Activated T-cell treated with anti-CD3 and anti-CD28 coated beads, Interleukin-2, amount 50 U/mL, for 4 hours (primary cell): ENCODE measurements around the gene TMEM63A. TPM values are rescaled to one million over a fixed set of nuclear protein-coding genes. Genes with fewer than 3 reads are reported as not detected.
"Not testable (repeated sequence)": the region's sequence is repeated elsewhere in the genome, so short reads cannot be mapped to it uniquely, and the experiment has no call there.

Source experiments
- ATAC-seq, 2 donors: fragments of 200-7000 bp; cut with Tn5 transposase; one replicate each; pipeline ENCODE4 v1.10.0; 2021
- DNase-seq: peaks from one replicate; pipeline ENCODE4 v3.0.0-alpha.2; 2020
- H3K27me3 Mint-ChIP-seq: one replicate; pipeline ENCODE4 v1.8.0; 2021; ENCODE audit warnings: low read depth, mixed read lengths
- H3K36me3 Mint-ChIP-seq: one replicate; pipeline ENCODE4 v1.8.0; 2022; ENCODE audit warnings: mixed read lengths; ENCODE audit not compliant: insufficient read depth
- H3K4me1 Mint-ChIP-seq: one replicate; pipeline ENCODE4 v1.8.0; 2021; ENCODE audit warnings: low read depth, mixed read lengths
- H3K4me3 Mint-ChIP-seq: one replicate; pipeline ENCODE4 v1.8.0; 2021; ENCODE audit warnings: mild to moderate bottlenecking, moderate library complexity, mixed read lengths
- H3K9me3 Mint-ChIP-seq: one replicate; pipeline ENCODE4 v1.8.0; 2021; ENCODE audit warnings: mixed read lengths
- total RNA-seq, 3 donors: library from RNA; stranded (reverse); gene quantifications; one replicate each; pipeline ENCODE4 v1.2.1, GENCODE V29; 2021

Gene TMEM63A
- total RNA-seq, 3 donors from 2014 or later = 7.1 to 13.5 (median 9.1) TPM

DNA sequence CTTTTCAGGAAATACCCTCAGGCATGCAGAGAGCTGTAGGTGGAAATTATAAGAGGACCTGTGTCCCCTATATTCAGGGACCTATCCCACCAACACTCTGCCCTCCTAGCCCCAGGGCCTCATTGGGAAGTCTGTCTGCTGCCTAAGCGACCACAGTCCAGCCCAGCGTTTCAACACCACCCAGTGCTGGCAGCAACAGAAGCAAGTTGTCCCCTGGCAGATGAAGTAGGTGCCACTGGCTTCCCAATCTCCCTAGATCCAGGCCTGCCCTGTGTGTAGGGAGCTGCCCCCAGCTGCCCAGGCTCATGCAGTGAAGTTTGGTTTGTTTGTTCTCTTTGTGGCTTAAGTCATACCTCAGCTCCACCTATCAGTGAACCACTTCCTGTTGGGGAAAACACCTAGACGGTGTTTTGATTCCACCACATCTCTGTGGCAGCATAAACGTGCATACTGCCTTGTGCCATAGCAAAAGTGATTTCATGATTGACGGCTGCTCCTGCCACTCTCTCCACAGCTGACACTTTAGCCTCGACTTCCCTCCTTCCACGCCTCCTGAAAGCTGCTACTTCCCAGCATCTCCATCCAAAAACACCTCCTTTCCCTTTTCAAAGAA is 14.9 kb upstream of the TMEM63A start:
- H3K4me1 Mint-ChIP-seq = peaks cover 50% of the 10 kb centered on the region
- peak; percentile 48 for DNase-seq
- no peaks in the 10 kb centered on the region for H3K36me3 Mint-ChIP-seq
- ATAC-seq = peak; percentile 99
- H3K27me3 Mint-ChIP-seq = no peaks in the 10 kb centered on the region
- no peaks in the 10 kb centered on the region for H3K9me3 Mint-ChIP-seq
- H3K4me3 Mint-ChIP-seq = peak overlapping the region; percentile 63

GRCh38 chr1:225896494-225896893 is 14.3 kb upstream of the TMEM63A start:
- peaks cover 51% of the 10 kb centered on the region for H3K4me1 Mint-ChIP-seq
- ATAC-seq = no peak
- H3K4me3 Mint-ChIP-seq = peak overlapping the region; percentile 63
- DNase-seq = no peak
- H3K9me3 Mint-ChIP-seq = no peaks in the 10 kb centered on the region
- H3K27me3 Mint-ChIP-seq = no peaks in the 10 kb centered on the region
- H3K36me3 Mint-ChIP-seq = no peaks in the 10 kb centered on the region

DNA sequence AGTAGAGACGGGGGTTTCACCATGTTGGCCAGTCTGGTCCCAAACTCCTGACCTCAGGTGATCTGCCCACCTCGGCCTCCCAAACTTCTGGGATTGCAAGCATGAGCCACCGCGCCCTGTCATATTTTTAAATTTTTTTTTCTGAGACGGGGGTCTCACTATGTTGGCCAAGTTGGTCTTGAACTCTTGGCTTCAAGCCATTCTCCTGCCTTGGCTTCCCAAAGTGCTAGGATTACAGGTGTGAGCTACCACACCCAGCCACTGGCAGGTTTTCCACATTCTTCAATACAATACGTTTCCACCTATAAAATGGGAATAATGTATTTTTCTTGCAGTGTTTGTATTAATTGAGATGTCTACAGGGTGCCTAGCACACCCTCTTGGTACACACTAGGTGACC is 10.1 kb upstream of the TMEM63A start:
- H3K4me3 Mint-ChIP-seq = no peak overlapping the region
- H3K27me3 Mint-ChIP-seq = no peaks in the 10 kb centered on the region
- ATAC-seq (no peak), DNase-seq (no peak)
- no peaks in the 10 kb centered on the region for H3K36me3 Mint-ChIP-seq
- H3K4me1 Mint-ChIP-seq = peaks cover 33% of the 10 kb centered on the region
- no peaks in the 10 kb centered on the region for H3K9me3 Mint-ChIP-seq

DNA sequence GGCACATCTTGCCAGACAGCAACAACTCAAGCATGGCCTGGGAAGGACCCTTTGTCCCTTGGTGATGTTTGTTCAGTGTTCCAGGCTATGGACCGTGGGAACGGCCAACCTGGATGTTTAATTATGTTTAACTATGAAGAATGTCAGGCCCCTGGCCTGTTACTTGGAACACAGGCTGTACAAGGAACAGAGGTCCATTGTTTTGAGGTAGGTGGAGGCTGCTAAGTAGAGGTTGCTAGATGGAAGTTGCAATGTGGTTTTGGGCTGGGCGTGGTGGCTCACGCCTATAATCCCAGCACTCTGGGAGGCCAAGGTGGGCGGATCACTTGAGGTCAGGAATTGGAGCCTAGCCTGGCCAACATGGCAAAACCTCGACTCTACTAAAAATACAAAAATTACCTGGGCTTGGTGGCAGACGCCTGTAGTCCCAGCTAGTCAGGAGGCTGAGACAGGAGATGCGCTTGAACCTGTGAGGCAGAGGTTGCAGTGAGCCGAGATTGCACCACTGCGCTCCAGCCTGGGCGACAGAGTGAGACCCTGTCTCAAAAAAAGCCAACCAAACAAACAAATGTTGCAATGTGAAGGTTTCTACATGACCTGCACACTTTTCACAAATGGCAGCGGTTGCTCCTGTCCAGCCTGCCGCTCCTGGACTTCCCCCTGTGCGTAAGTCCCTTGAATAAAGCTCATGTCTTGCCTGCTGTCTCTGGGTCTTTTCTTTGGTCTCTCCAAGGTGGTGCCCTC is 9.2 kb upstream of the TMEM63A start:
- H3K36me3 Mint-ChIP-seq = no peaks in the 10 kb centered on the region

GRCh38 chr1:225890346-225891228 is 8.4 kb upstream of the TMEM63A start:
- Mint-ChIP-seq H3K27me3 (no peaks in the 10 kb centered on the region), H3K9me3 (no peaks in the 10 kb centered on the region), H3K4me3 (no peak overlapping the region), H3K36me3 (no peaks in the 10 kb centered on the region), H3K4me1 (peaks cover 17% of the 10 kb centered on the region)
- ATAC-seq (no peak), DNase-seq (no peak)

More for the DNA sequence above, 9.2 kb upstream of the TMEM63A start:
- Mint-ChIP-seq H3K9me3 (no peaks in the 10 kb centered on the region), H3K4me1 (peaks cover 24% of the 10 kb centered on the region), H3K4me3 (no peak overlapping the region), H3K27me3 (no peaks in the 10 kb centered on the region)
- ATAC-seq (no peak), DNase-seq (no peak)

- H3K36me3 Mint-ChIP-seq = no peaks in the 10 kb centered on the region
- no peak overlapping the region for H3K4me3 Mint-ChIP-seq
- DNase-seq (no peak), ATAC-seq (no peak)
- H3K9me3 Mint-ChIP-seq = no peaks in the 10 kb centered on the region
- no peaks in the 10 kb centered on the region for H3K27me3 Mint-ChIP-seq
- peaks cover 17% of the 10 kb centered on the region for H3K4me1 Mint-ChIP-seq
These were observed 7.6 kb upstream of the TMEM63A start for GRCh38 chr1:225889743-225890142.

DNA sequence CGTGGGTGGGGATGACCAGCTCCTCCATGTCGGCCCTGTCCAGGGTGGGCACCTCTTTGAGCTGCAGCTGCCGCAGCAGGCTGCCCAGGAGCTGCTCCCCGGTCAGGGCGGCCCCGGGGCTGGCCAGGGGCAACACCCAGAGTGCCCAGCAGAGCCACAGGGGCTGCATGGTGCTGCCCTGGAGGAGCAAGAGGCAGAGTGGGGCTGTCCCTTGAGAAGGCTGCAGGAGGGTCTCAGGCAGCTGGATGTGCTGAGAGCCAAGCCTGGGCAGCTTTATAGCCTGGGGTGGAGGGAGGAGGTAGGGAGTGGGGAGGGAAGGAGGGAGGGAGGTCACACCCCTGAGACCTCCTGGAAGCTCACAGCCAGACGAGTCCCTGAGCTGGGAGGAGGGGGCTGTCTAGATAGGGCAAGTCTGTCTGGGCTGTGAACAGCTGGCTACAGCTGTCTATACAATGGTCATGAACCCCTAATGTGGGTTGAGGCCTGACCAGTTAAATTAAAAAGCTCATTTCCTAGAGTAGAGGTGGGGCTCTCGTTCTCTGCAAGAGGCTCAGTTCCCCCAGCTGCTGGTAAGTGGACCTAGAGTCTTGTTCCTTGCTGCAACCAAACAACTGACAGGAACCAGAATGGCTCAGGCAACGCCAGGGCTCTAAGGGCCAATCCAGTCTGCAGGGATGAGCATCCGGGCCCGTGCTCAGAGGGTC is 6.9 kb upstream of the TMEM63A start, which contains the start of gene LEFTY1:
LEFTY1 (minus strand) TSS at position 249 of the 704 bp plus-strand sequence; CDS start at position 169, 80 bp downstream.
- no peaks in the 10 kb centered on the region for H3K9me3 Mint-ChIP-seq
- DNase-seq (no peak), ATAC-seq (no peak)
- no peak within 1 kb of the TSS for H3K4me3 Mint-ChIP-seq
- no peaks in the 10 kb centered on the region for H3K36me3 Mint-ChIP-seq
- H3K27me3 Mint-ChIP-seq = no peaks in the 10 kb centered on the region
- peaks cover 16% of the 10 kb centered on the region for H3K4me1 Mint-ChIP-seq

GRCh38 chr1:225888289-225888897 is 6.2 kb upstream of the TMEM63A start:
- Mint-ChIP-seq H3K4me3 (no peak overlapping the region), H3K4me1 (peaks cover 16% of the 10 kb centered on the region), H3K27me3 (no peaks in the 10 kb centered on the region), H3K9me3 (no peaks in the 10 kb centered on the region), H3K36me3 (no peaks in the 10 kb centered on the region)
- no peak for DNase-seq
- ATAC-seq = no peak

- ATAC-seq, DNase-seq, H3K9me3 Mint-ChIP-seq, H3K4me3 Mint-ChIP-seq, H3K36me3 Mint-ChIP-seq, H3K27me3 Mint-ChIP-seq: not testable (repeated sequence)
- peaks cover 19% of the 10 kb centered on the region for H3K4me1 Mint-ChIP-seq
These were observed 5.5 kb upstream of the TMEM63A start for GRCh38 chr1:225887554-225888288.

DNA sequence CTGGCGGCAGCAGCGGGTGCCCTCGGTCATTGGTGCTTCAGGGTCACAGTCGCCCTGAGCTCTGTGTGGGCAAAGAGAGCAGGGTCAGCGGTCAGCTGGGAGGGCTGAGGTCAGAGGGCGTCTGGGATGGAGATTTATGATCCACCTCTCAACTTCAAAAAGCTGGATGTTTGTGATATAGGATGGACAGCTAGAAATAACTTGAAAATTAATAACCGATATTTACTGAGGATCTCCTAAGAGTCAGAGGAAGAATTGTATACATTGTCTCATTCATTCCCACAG is 4.8 kb upstream of the TMEM63A start:
- no peaks in the 10 kb centered on the region for H3K27me3 Mint-ChIP-seq
- H3K4me3 Mint-ChIP-seq = no peak overlapping the region
- ATAC-seq (no peak), DNase-seq (no peak)
- no peaks in the 10 kb centered on the region for H3K36me3 Mint-ChIP-seq
- H3K4me1 Mint-ChIP-seq = peaks cover 19% of the 10 kb centered on the region
- no peaks in the 10 kb centered on the region for H3K9me3 Mint-ChIP-seq

DNA sequence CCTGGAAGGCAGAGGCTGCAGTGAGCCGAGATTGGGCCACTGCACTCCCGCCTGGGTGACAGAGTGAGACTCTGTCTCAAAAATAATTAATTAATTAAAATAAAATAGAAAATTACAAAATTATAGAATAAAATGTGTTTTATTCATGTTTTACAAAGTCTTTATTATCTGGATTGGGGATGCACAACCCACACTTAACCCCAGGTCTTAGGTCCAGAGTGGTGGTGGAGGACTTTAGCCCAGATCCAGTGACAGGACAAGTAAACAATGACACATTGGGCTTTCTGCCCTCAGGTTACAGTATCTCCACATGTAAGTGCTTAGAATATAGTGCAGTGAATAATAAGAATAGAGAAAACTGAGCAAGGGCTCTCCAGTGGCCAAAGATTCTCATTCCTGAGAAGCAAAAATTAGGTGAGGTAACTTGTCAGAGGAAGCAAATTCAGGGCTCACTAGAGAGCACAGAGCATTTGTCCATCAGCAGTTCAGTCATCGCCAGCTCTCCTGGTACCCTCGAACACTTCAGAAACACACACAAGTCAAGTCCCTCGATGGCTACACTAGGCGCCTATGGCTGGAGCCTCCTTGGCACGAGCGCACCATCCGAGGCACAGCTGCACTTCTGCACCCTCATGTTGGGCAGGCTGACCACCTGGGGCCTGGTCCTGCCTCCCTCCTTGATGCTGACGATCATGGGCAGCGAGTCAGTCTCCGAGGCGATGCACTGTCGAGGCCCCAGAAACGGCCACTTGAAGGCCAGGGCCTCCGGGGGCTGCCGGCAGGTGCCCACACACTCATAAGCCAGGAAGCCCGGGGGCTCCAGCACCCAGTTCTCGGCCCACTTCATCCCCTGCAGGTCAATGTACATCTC is 4.2 kb upstream of the TMEM63A start:
- no peak overlapping the region for H3K4me3 Mint-ChIP-seq

GRCh38 chr1:225885336-225885735 is 3.2 kb upstream of the TMEM63A start:
- Mint-ChIP-seq H3K36me3 (no peaks in the 10 kb centered on the region), H3K4me1 (peaks cover 24% of the 10 kb centered on the region), H3K9me3 (no peaks in the 10 kb centered on the region), H3K4me3 (no peak overlapping the region), H3K27me3 (no peaks in the 10 kb centered on the region)
- DNase-seq (no peak), ATAC-seq (no peak)

More for the DNA sequence above, 4.2 kb upstream of the TMEM63A start:
- DNase-seq = no peak
- ATAC-seq = no peak
- no peaks in the 10 kb centered on the region for H3K9me3 Mint-ChIP-seq
- no peaks in the 10 kb centered on the region for H3K36me3 Mint-ChIP-seq
- no peaks in the 10 kb centered on the region for H3K27me3 Mint-ChIP-seq
- H3K4me1 Mint-ChIP-seq = peaks cover 18% of the 10 kb centered on the region
